ENCODE measurements around the gene RNF125. TPM values are rescaled to one million over a fixed set of nuclear protein-coding genes. Genes with fewer than 3 reads are reported as not detected.

Gene RNF125
- total and polyA plus RNA-seq, 10 of the 15 experiments (the other 5 are each of a cell fraction or from before 2014, with no cell fraction given): 0.79 to 3.9 (median 2.9) TPM

- TF ChIP-seq HSF1 (IDR thresholded peaks at IDR 0.05; ENCODE audit: low read depth, low read length): no peak
- TF ChIP-seq, protein P1, sequence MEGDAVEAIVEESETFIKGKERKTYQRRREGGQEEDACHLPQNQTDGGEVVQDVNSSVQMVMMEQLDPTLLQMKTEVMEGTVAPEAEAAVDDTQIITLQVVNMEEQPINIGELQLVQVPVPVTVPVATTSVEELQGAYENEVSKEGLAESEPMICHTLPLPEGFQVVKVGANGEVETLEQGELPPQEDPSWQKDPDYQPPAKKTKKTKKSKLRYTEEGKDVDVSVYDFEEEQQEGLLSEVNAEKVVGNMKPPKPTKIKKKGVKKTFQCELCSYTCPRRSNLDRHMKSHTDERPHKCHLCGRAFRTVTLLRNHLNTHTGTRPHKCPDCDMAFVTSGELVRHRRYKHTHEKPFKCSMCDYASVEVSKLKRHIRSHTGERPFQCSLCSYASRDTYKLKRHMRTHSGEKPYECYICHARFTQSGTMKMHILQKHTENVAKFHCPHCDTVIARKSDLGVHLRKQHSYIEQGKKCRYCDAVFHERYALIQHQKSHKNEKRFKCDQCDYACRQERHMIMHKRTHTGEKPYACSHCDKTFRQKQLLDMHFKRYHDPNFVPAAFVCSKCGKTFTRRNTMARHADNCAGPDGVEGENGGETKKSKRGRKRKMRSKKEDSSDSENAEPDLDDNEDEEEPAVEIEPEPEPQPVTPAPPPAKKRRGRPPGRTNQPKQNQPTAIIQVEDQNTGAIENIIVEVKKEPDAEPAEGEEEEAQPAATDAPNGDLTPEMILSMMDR (IDR thresholded peaks at IDR 0.05 in 2 of 3, conservative IDR thresholded peaks at IDR 0.05 in 1 of 3; ENCODE audit: control insufficient read depth in 2 of 3, extremely low read depth in 1 of 3, insufficient read depth in 1 of 3, low read depth in 3 of 3, low read length in 3 of 3): peak; percentile 38 to 51 (median 47); a peak in 4 of 6 replicates
- no peak for TF ChIP-seq CEBPB (IDR thresholded peaks at IDR 0.05; ENCODE audit: borderline replicate concordance in 1 of 2, low read depth in 2 of 2, low read length in 2 of 2)
- no peak for TF ChIP-seq STAT1 (conservative IDR thresholded peaks at IDR 0.05)
- TF ChIP-seq IRF3 (IDR thresholded peaks at IDR 0.05): no peak
- peak; percentile 54; the same call in 1 of the 2 replicates for TF ChIP-seq SMC3 (IDR thresholded peaks at IDR 0.05; ENCODE audit: borderline replicate concordance, low read length)
- TF ChIP-seq RAD21 (IDR thresholded peaks at IDR 0.05; ENCODE audit: insufficient read depth, low read depth, low read length): peak; percentile 69
- no peak for TF ChIP-seq SKIL (IDR thresholded peaks at IDR 0.05; ENCODE audit: low read depth, poor library complexity, severe bottlenecking)
- TF ChIP-seq NFYA (IDR thresholded peaks at IDR 0.05; ENCODE audit: borderline replicate concordance, low read depth, low read length): no peak
- no peak for TF ChIP-seq IKZF2 (IDR thresholded peaks at IDR 0.05)
- TF ChIP-seq, protein P2, sequence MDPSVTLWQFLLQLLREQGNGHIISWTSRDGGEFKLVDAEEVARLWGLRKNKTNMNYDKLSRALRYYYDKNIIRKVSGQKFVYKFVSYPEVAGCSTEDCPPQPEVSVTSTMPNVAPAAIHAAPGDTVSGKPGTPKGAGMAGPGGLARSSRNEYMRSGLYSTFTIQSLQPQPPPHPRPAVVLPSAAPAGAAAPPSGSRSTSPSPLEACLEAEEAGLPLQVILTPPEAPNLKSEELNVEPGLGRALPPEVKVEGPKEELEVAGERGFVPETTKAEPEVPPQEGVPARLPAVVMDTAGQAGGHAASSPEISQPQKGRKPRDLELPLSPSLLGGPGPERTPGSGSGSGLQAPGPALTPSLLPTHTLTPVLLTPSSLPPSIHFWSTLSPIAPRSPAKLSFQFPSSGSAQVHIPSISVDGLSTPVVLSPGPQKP (IDR thresholded peaks at IDR 0.05; ENCODE audit: low read depth, low read length): no peak
- no peak for TF ChIP-seq MAX (IDR thresholded peaks at IDR 0.05; ENCODE audit: low read depth, low read length)
These were observed 53.7 kb downstream of the RNF125 start (continued) for GRCh38 chr18:32072321-32072720.

All from GM12878 (cell line).